IMR-90 (cell line): Measurements from ENCODE around the gene MAML3. TPM values are rescaled to one million over a fixed set of nuclear protein-coding genes. Genes with fewer than 3 reads are reported as not detected.

Experiments
- ATAC-seq: fragments of 200-7000 bp; cut with Tn5 transposase; 2 replicates; pipeline ENCODE4 v1.9.1; 2020; ENCODE audit warnings: low read depth, mild to moderate bottlenecking, moderate library complexity
- BruUV-seq: library from RNA; stranded (reverse); fragments of 400-500 nt; replicated peaks from 2 replicates; lab custom pipeline; 2021; lab: Mats Ljungman, UMichigan
- CTCF ChIA-PET: fragments of 300-600 bp; formaldehyde crosslinking; extraction: SDS; loops from one replicate; lab custom pipeline; 2021; ENCODE audit warnings: antibody characterized with exemption; lab: Yijun Ruan, JAX
- POLR2A ChIA-PET: fragments of 300-600 bp; sonication (Branson Sonifier 250); formaldehyde crosslinking; loops from one replicate; lab custom pipeline; 2022; ENCODE audit warnings: antibody characterized with exemption; ENCODE audit not compliant: unreplicated experiment; lab: Charles Lee
- DNase-seq: peaks from one replicate; pipeline ENCODE4 v3.0.0; 2013
- H2AFZ ChIP-seq: replicated peaks from 2 replicates; pipeline ENCODE3; 2013; ENCODE audit warnings: low read length, mild to moderate bottlenecking; ENCODE audit not compliant: poor library complexity
- H2AK5ac ChIP-seq: 2 replicates; pipeline ENCODE4 v1.6.1; 2013; ENCODE audit warnings: low read depth, low read length, inconsistent platforms
- H2AK9ac ChIP-seq: replicated peaks from 2 replicates; pipeline ENCODE3; 2013; ENCODE audit warnings: mild to moderate bottlenecking, low read depth, low read length, moderate library complexity; ENCODE audit not compliant: poor library complexity
- H2BK120ac ChIP-seq: 2 replicates; pipeline ENCODE4 v1.6.1; 2013; ENCODE audit warnings: low read depth, low read length, inconsistent platforms
- H2BK15ac ChIP-seq: 3 replicates; pipeline ENCODE4 v1.6.1; 2013; ENCODE audit warnings: low read depth, low read length, inconsistent platforms
- H2BK20ac ChIP-seq: 2 replicates; pipeline ENCODE4 v1.6.1; 2013; ENCODE audit warnings: low read depth, mild to moderate bottlenecking, inconsistent platforms, low read length, moderate library complexity
- H2BK5ac ChIP-seq: 2 replicates; pipeline ENCODE4 v1.6.1; 2013; ENCODE audit warnings: mild to moderate bottlenecking, low read depth, low read length, inconsistent platforms; ENCODE audit not compliant: poor library complexity, severe bottlenecking
- H3K14ac ChIP-seq: replicated peaks from 2 replicates; pipeline ENCODE4 v1.6.1; 2013; ENCODE audit warnings: low read depth, low read length, inconsistent platforms
- H3K18ac ChIP-seq: 2 replicates; pipeline ENCODE4 v1.6.1; 2013; ENCODE audit warnings: low read depth, low read length, control low read depth
- H3K23ac ChIP-seq: 2 replicates; pipeline ENCODE4 v1.6.1; 2013; ENCODE audit warnings: low read depth, low read length, inconsistent platforms
- H3K27ac ChIP-seq: 2 replicates; pipeline ENCODE4 v1.5.1; 2013; ENCODE audit warnings: mild to moderate bottlenecking, control low read depth, low read length; ENCODE audit not compliant: insufficient read depth
- H3K27me3 ChIP-seq: 2 replicates; pipeline ENCODE4 v1.6.1; 2013; ENCODE audit warnings: low read length; ENCODE audit not compliant: control insufficient read depth, insufficient read depth
- H3K36me3 ChIP-seq: 2 replicates; pipeline ENCODE4 v1.6.1; 2013; ENCODE audit warnings: low read length, mixed read lengths; ENCODE audit not compliant: control insufficient read depth, insufficient read depth
- H3K4ac ChIP-seq: 2 replicates; pipeline ENCODE4 v1.6.1; 2013; ENCODE audit warnings: low read depth, low read length, inconsistent platforms
- H3K4me1 ChIP-seq: 2 replicates; pipeline ENCODE4 v1.6.1; 2013; ENCODE audit warnings: low read length, mixed read lengths; ENCODE audit not compliant: control insufficient read depth, insufficient read depth
- H3K4me2 ChIP-seq: 2 replicates; pipeline ENCODE4 v1.6.1; 2013; ENCODE audit warnings: low read depth, mild to moderate bottlenecking, control low read depth, low read length, moderate library complexity
- H3K4me3 ChIP-seq: 2 replicates; pipeline ENCODE4 v1.5.1; 2013; ENCODE audit warnings: low read depth, mild to moderate bottlenecking, control low read depth, low read length, moderate library complexity; ENCODE audit not compliant: insufficient read depth
- H3K56ac ChIP-seq: 2 replicates; pipeline ENCODE4 v1.6.1; 2013; ENCODE audit warnings: low read length, inconsistent platforms; ENCODE audit not compliant: insufficient read depth; ENCODE audit errors: extremely low read depth
- H3K79me1 ChIP-seq, 2 experiments: 2 replicates each; pipeline ENCODE4 v1.6.1; 2013; ENCODE audit warnings: low read length in 2 of 2, inconsistent platforms in 1 of 2, low read depth in 1 of 2
- H3K9ac ChIP-seq: 2 replicates; pipeline ENCODE4 v1.6.1; 2013; ENCODE audit warnings: low read depth, low read length, control low read depth
- H3K9me1 ChIP-seq: 2 replicates; pipeline ENCODE4 v1.6.1; 2013; ENCODE audit warnings: low read length, inconsistent platforms; ENCODE audit not compliant: insufficient read depth
- H3K9me3 ChIP-seq: 2 replicates; pipeline ENCODE4 v1.6.1; 2013; ENCODE audit warnings: low read length; ENCODE audit not compliant: control insufficient read depth, insufficient read depth
- H4K20me1 ChIP-seq: 2 replicates; pipeline ENCODE4 v1.6.1; 2013; ENCODE audit warnings: low read length, inconsistent platforms; ENCODE audit not compliant: insufficient read depth
- H4K5ac ChIP-seq: 2 replicates; pipeline ENCODE4 v1.6.1; 2013; ENCODE audit warnings: mild to moderate bottlenecking, low read depth, low read length, control low read depth
- H4K8ac ChIP-seq, 2 experiments: 2 replicates each; pipeline ENCODE4 v1.6.1; 2013; ENCODE audit warnings: low read depth in 2 of 2, low read length in 2 of 2, control low read depth in 1 of 2, inconsistent platforms in 1 of 2
- H4K91ac ChIP-seq: 2 replicates; pipeline ENCODE4 v1.6.1; 2013; ENCODE audit warnings: low read depth, low read length, inconsistent platforms; ENCODE audit not compliant: insufficient read depth
- BHLHE40 ChIP-seq: fragments of 150-350 bp; IDR thresholded peaks from 2 replicates; pipeline ENCODE4 v1.6.1; 2016; ENCODE audit warnings: mild to moderate bottlenecking, low read depth, low read length
- CEBPB ChIP-seq: IDR thresholded peaks from 2 replicates; pipeline ENCODE4 v1.6.1; 2012; ENCODE audit warnings: low read depth, low read length, improper control_type of control experiment
- CHD1 ChIP-seq: IDR thresholded peaks from 2 replicates; pipeline ENCODE4 v1.6.1; 2012; ENCODE audit warnings: low read depth, low read length, improper control_type of control experiment
- CTCF ChIP-seq: conservative IDR thresholded peaks from 2 replicates; pipeline ENCODE4 v1.5.1; 2012; ENCODE audit warnings: mild to moderate bottlenecking, low read depth, low read length, improper control_type of control experiment
- FOS ChIP-seq: fragments of 150-350 bp; IDR thresholded peaks from 2 replicates; pipeline ENCODE4 v1.6.1; 2016; ENCODE audit warnings: low read depth, low read length
- MAFK ChIP-seq: IDR thresholded peaks from 2 replicates; pipeline ENCODE4 v1.6.1; 2012; ENCODE audit warnings: low read depth, low read length, improper control_type of control experiment
- MXI1 ChIP-seq: IDR thresholded peaks from 2 replicates; pipeline ENCODE4 v1.6.1; 2012; ENCODE audit warnings: low read depth, mild to moderate bottlenecking, low read length, moderate library complexity, borderline replicate concordance
- NFE2L2 ChIP-seq: fragments of 150-350 bp; IDR thresholded peaks from 2 replicates; pipeline ENCODE4 v1.6.1; 2016; ENCODE audit warnings: low read depth, mild to moderate bottlenecking, low read length
- POLR2A ChIP-seq: IDR thresholded peaks from 2 replicates; pipeline ENCODE4 v1.6.1; 2012; ENCODE audit warnings: mild to moderate bottlenecking, low read depth, low read length
- RAD21 ChIP-seq: IDR thresholded peaks from 2 replicates; pipeline ENCODE4 v1.6.1; 2012; ENCODE audit warnings: low read length, improper control_type of control experiment
- RCOR1 ChIP-seq: IDR thresholded peaks from 2 replicates; pipeline ENCODE4 v1.6.1; 2012; ENCODE audit warnings: mild to moderate bottlenecking, low read length, improper control_type of control experiment; ENCODE audit not compliant: insufficient replicate concordance
- RFX5 ChIP-seq: IDR thresholded peaks from 2 replicates; pipeline ENCODE4 v1.8.0; 2012; ENCODE audit warnings: low read depth, mild to moderate bottlenecking, low read length, moderate library complexity
- WGBS, 2 experiments: methylation state at CpG; one replicate each; pipeline versions ENCODE4 v1.1.5 to v1.1.7; 2013; ENCODE audit warnings: missing lambda C conversion rate in 2 of 2; ENCODE audit not compliant: insufficient read length in 1 of 2; ENCODE audit errors: extremely low coverage in 2 of 2; 5-methylcytosine and 5-hydroxymethylcytosine counted together
- dilution Hi-C: fragments of 300-500 bp; cut with HindIII; formaldehyde crosslinking; loops from one replicate; pipeline ENCODE4 v1.14.3; 2018; ENCODE audit warnings: low sequenced_read_pairs; ENCODE audit not compliant: unreplicated experiment
- in situ Hi-C: fragments of 300-500 bp; cut with MboI; formaldehyde crosslinking; loops from 3 replicates; pipeline ENCODE4 v1.14.3; 2019; ENCODE audit warnings: low sequenced_read_pairs, inconsistent platforms, mixed read lengths
- intact Hi-C: fragments of 100-400 bp; cut with micrococcal nuclease; formaldehyde crosslinking; loops from 2 replicates; pipeline ENCODE4 v1.10.0; 2022
- polyA plus RNA-seq, 3 experiments: library from polyadenylated mRNA; depleted of rRNA; stranded (reverse); fragments of >200 nt; gene quantifications; 2 replicates each; pipeline ENCODE4 v1.2.3, GENCODE V29; 2012; ENCODE audit warnings: low replicate concordance in 1 of 3
- total RNA-seq: library from RNA; depleted of rRNA; stranded (reverse); fragments of >200 nt; gene quantifications from 2 replicates; pipeline ENCODE4 v1.2.3, GENCODE V29; 2012
- TF ChIP-seq, protein P1 (sequence below): fragments of 150-350 bp; IDR thresholded peaks from 2 replicates; pipeline ENCODE4 v1.6.1; 2016; ENCODE audit warnings: low read depth, mild to moderate bottlenecking, low read length, moderate library complexity, borderline replicate concordance
- TF ChIP-seq, protein P2 (sequence below): fragments of 150-350 bp; IDR thresholded peaks from 2 replicates; pipeline ENCODE4 v1.6.1; 2017; ENCODE audit warnings: mild to moderate bottlenecking, antibody characterized with exemption, low read length, low read depth

MAML3 gene
- total and polyA plus RNA-seq, 2 of the 4 experiments (the other 2 are of a cell fraction), result 0.90 to 1.7 TPM

DNA sequence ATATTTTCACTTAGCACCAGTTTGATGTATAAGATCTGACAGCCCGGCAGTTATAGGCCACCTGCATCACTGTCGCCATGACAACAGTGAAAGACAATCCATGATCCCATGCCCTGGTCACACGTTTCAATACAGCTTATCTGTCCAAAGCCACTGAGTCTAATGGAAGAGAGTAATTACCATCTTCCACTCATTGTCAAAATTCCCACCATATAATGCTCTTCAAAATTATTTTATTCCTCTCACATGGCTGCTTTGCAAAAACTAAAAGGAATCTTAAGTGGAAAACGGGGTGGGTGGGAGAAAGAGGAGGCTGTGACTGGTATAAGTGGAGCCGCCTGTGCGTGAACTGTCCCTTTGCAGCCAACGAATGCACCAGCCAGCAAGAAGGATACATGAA lies 44.2 kb downstream of the MAML3 start:
- Histone ChIP-seq H3K23ac (no peak overlapping the region), H3K4me3 (no peak overlapping the region), H3K14ac (no peak overlapping the region), H4K20me1 (no peaks in the 10 kb centered on the region), H2AK9ac (no peak overlapping the region), H2AK5ac (no peak overlapping the region), H3K9me3 (no peaks in the 10 kb centered on the region), H3K4me2 (no peak overlapping the region), H2BK120ac (no peak overlapping the region), H3K4ac (no peak overlapping the region), H3K9ac (no peak overlapping the region), H2AFZ (no peak overlapping the region), H3K4me1 (peaks cover 7% of the 10 kb centered on the region), H3K79me1 (peaks cover 12 to 18% of the 10 kb centered on the region in 2 experiments; a peak in 2 of 4 replicates), H3K36me3 (no peaks in the 10 kb centered on the region), H4K91ac (no peak overlapping the region), H3K9me1 (peaks cover 8% of the 10 kb centered on the region; the same call in 1 of the 2 replicates), H3K56ac (no peak overlapping the region), H4K8ac (no peak overlapping the region), H3K27me3 (no peaks in the 10 kb centered on the region), H3K18ac (no peak overlapping the region), H2BK20ac (no peak overlapping the region), H2BK15ac (no peak overlapping the region), H4K5ac (no peak overlapping the region), H3K27ac (no peak overlapping the region), H2BK5ac (no peak overlapping the region)
- dilution Hi-C loops (no loop called here), in situ Hi-C loops (no loop called here), intact Hi-C loops (no loop called here)
- POLR2A ChIA-PET, result no interaction called here
- ATAC-seq (no peak), DNase-seq (no peak)
- 90% methylated on average over 2 of the region's 7 CpGs; no CpG with 5 or more reads in 1 of the 2 experiments for WGBS, 2 experiments
- CTCF ChIA-PET, result no interaction called here
- TF ChIP-seq, protein P1, sequence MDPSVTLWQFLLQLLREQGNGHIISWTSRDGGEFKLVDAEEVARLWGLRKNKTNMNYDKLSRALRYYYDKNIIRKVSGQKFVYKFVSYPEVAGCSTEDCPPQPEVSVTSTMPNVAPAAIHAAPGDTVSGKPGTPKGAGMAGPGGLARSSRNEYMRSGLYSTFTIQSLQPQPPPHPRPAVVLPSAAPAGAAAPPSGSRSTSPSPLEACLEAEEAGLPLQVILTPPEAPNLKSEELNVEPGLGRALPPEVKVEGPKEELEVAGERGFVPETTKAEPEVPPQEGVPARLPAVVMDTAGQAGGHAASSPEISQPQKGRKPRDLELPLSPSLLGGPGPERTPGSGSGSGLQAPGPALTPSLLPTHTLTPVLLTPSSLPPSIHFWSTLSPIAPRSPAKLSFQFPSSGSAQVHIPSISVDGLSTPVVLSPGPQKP, result no peak
- TF ChIP-seq POLR2A (no peak), CEBPB (no peak), RFX5 (no peak), NFE2L2 (no peak), MXI1 (no peak), RAD21 (no peak), CHD1 (no peak), FOS (no peak), MAFK (no peak), BHLHE40 (no peak), CTCF (no peak), RCOR1 (no peak)
- TF ChIP-seq, protein P2, sequence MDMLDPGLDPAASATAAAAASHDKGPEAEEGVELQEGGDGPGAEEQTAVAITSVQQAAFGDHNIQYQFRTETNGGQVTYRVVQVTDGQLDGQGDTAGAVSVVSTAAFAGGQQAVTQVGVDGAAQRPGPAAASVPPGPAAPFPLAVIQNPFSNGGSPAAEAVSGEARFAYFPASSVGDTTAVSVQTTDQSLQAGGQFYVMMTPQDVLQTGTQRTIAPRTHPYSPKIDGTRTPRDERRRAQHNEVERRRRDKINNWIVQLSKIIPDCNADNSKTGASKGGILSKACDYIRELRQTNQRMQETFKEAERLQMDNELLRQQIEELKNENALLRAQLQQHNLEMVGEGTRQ, result no peak
- no TSS peak for BruUV-seq
